GM19035 (cell line): ENCODE data around the gene LRP5.

Experiments used
- ATAC-seq: cut with Tn5 transposase; IDR thresholded peaks from one replicate; pipeline ENCODE4 v1.9.1; 2021; ENCODE audit not compliant: unreplicated experiment

The LRP5 gene

GRCh38 chr11:68345776-68346461, 33.5 kb downstream of the LRP5 start:
- ATAC-seq = no peak

GRCh38 chr11:68346462-68346790, 34.0 kb downstream of the LRP5 start:
- ATAC-seq = no peak

DNA sequence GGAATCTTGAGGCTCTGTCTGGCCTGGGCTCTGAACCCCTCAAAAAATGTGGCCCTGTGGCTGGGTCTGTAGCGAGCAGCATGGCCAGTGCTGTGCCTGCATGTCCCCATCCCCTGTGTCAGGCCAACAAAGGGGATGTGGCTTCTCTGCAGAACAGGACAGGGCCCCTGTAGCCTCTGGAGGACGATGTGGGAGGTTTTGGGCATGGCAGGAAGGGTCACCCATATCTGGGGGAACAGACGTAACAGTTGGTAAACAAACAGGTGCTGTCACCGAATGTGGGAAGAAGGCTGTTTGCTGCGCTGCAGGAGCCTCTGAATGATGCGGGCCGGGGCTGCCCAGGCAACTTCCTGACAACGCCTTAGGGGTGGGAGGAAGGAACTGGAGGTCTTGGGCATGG, 35.0 kb downstream of the LRP5 start:
- ATAC-seq = no peak

DNA sequence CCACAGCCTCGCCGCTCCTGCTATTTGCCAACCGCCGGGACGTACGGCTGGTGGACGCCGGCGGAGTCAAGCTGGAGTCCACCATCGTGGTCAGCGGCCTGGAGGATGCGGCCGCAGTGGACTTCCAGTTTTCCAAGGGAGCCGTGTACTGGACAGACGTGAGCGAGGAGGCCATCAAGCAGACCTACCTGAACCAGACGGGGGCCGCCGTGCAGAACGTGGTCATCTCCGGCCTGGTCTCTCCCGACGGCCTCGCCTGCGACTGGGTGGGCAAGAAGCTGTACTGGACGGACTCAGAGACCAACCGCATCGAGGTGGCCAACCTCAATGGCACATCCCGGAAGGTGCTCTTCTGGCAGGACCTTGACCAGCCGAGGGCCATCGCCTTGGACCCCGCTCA, 35.5 kb downstream of the LRP5 start:
- ATAC-seq = no peak

- ATAC-seq = no peak
These were observed 37.3 kb downstream of the LRP5 start for GRCh38 chr11:68349461-68350249.

GRCh38 chr11:68350759-68351449, 38.5 kb downstream of the LRP5 start:
- ATAC-seq = no peak

DNA sequence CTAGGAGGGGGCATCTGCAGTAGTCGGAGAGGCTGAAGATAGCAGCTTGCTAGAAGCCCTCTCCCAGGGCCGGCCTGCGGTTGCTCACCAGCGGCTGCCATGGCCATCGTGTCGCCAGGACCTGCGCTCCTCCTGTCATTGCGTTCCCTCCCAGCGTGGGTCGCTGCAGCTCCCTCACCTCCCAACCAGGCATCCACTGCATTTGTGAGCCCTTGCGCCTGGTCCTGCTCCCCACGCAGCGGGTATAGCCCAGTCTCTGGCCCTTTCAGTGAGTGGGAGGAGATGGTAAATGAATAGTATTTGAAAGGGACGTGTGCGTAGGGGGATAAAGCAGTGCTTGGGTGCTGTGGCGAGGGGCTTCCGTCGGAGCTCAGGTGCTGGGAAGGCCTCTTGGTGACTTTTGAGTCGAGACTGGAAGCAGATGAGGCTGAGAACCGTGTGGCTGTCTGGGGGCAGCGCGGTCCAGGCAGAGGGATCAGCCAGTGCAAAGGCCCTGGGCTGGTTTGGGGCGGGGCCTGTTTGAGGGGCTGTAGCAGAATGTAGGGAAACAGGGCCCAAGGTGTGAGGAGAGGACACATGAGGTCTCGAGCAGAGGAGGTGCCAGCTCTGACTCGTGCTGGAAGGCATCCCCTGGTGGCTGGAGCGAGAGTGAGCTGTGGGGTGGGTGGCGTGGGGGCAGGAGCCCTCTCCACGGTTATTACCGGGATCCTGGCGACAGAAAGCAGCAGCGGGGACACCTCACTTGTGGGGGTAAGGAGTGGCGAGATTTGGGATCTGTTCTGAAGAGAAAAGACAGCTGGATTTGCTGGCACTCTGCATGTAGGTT, 39.3 kb downstream of the LRP5 start:
- no peak for ATAC-seq

GRCh38 chr11:68352591-68352990, 40.2 kb downstream of the LRP5 start:
- ATAC-seq = no peak

DNA sequence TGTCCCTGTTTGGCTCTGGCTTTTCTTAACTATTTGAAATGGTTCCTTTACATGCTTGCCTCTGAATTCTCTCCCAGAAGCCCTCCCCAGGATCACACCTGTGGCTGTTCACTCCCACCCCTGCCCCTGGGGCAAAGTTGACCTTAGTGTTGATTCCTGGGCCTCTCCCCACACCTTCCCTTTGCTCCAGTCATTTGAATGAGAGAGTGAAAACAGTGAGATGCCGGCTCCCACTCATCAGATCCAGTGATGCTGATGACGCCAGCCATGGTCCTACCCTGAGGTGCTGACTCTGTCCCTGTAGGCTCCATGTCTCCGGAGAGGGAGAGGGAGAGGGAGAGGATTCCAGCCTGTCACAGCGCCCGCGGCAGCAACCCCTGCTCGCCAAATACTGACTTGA, 40.7 kb downstream of the LRP5 start:
- no peak for ATAC-seq

GRCh38 chr11:68353669-68354068, 41.3 kb downstream of the LRP5 start:
- ATAC-seq = no peak

- no peak for ATAC-seq
These were observed 41.9 kb downstream of the LRP5 start for GRCh38 chr11:68354148-68354872.

DNA sequence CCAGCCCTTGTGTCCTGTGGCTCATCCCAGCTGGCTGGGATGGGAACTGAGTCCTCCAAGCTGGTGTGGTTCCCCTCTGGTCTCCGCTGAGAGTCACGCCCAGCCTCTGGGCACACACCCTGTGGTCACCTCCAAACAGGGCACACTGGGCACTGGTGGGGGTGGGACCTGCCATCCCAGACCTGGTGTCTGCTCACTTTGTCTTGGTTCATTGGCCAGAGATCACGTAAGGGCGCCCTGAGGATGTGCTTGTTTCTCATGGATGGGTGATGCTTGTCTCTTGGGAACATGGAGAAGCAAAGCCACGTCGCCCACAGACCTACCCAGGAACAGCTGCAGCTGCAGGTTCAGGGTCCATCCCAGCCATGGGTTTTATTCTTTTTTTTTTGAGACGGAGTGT, 43.1 kb downstream of the LRP5 start:
- ATAC-seq = no peak

- no peak for ATAC-seq
These were observed 45.2 kb downstream of the LRP5 start for GRCh38 chr11:68357568-68357967.

- ATAC-seq = no peak
These were observed 46.0 kb downstream of the LRP5 start for GRCh38 chr11:68358416-68358815.

DNA sequence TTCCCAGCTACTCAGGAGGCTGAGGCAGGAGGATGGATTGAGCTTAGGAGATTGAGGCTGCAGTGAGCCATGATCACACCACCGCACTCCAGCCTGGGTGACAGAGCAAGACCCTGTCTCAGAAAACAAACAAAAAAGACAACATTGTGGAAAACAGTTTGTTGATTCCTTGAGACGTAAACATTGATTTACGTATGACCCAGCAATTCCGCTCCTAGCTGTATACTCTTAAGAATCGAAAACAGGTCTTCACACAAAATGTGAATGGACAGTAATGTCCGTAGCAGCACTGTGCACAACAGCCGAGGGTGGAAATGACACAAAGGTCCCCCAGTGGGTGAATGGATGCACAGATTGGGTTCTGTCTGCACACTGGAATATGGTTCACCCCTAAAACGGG, 49.3 kb downstream of the LRP5 start:
- no peak for ATAC-seq

DNA sequence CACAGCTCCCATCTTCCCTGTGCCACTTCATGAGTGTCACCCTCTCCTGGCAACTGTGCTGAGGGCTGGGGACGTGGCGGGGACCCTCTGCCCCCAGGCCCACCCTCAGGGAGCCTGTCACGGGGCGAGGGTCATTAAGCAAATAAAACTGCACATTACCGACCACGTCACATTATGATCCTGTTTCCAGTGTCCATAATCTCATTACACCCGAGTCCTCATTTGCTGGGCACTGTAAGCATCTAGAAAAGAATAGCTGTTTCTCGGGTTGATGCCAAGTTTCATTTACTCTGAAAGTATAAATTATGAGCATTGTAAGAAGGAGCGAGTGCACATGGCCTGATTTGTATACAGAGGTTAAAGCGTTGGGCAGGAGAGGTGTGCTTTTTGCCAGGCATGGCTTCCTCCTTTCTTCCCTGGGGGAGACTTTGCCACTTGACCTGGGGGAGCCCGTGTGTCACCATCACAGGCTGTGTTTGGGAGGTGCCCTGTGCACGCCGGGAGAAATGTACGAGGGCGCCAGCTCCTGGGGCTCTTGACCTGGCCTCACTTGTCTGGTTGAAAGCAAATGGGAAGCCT, 50.5 kb downstream of the LRP5 start:
- ATAC-seq = no peak

DNA sequence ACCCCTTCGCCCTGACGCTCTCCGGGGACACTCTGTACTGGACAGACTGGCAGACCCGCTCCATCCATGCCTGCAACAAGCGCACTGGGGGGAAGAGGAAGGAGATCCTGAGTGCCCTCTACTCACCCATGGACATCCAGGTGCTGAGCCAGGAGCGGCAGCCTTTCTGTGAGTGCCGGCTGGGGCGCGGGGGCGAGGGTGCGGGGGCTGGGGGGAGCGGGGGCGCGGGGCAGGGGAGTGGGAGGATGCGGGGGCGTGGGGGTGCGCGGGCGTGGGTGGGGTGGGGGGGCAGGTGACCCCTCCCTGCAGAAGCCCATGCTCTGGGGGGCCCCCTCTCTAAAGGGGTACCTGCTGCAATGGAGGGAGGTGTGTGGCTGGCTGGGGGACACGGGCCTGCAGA, 51.4 kb downstream of the LRP5 start:
- no peak for ATAC-seq

- ATAC-seq = no peak
These were observed 52.2 kb downstream of the LRP5 start for GRCh38 chr11:68364581-68364980.

DNA sequence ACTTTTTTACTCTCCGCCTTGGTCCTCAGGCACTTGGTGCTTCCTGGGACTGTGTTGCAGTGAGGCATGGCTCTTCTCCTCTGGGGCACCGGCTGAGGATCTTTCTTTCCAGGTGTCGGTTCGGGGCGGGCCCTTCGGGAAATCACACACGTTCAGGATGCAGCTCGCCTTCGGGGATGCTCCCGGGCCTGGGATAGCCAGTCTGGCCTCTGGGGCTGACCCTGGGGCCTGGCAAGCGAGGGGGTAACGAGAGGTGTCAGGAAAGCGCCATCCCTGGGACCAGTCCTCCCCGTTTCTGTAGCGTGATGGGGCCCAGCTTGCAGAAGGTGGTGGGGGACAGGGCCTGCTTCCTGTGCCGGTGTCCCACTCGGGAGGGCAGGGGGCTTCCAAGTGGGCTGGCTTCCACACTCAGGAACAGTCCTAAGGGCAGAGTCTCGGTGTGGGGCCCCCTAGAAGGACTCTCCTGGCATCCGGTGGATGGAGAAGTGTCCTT, 53.6 kb downstream of the LRP5 start:
- no peak for ATAC-seq

DNA sequence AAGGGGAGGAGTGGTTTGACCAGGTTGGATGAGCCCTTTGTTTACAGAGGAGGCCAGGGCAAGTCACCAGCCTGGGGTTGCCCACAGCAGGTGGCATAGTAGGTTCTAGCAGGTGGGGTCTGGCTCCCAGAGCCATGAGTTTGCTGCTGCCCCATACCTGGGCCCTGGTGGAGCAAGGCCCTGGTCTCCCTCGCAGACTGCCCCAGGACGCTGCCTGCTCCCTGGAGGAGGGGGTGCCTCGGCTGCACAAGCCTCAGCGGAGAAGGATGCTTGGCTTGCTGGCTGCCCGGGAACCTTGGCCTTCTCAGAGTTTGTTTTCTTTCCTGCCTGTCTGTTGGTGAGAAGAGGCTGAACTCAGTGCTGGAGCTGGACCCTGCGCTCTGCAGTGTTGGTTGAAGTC, 54.9 kb downstream of the LRP5 start:
- no peak for ATAC-seq
